ENCODE measurements around the gene YWHAH.

Gene YWHAH

DNA sequence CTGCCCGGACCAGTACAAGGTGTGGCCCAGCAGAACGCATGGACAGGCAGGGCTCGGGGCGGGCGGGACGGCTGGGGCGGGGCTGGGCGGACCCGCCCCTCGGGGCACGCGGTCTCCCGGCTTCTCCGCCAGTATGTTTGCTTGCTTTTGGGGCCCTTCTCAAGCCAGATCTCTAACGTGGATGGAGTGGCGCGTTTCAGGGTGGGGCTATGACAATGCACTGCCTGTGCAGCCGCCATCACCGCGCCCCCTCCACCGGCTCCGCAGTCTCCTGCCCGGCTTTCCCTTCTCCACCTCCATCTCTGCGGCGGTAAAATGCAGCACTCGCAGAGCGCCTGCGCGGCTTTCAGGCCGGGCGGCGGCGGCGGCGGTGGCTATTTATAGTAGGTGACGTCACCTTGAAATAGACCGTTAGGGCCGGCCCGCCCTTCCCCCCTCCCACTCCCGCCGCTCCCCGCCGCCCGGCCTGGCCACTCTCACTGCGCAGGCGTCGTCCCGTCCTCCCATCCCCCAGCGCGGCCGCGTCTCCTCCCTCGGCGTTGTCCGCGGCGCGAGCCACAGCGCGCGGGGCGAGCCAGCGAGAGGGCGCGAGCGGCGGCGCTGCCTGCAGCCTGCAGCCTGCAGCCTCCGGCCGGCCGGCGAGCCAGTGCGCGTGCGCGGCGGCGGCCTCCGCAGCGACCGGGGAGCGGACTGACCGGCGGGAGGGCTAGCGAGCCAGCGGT is at the start of gene YWHAH:
YWHAH (plus strand) TSS at position 558 of the 722 bp plus-strand sequence. CDS start 199 bp downstream, outside the sequence.
- peak; percentile 60 to 71 for DNase-seq (ENCODE audit: low read depth in 2 of 2)

DNA sequence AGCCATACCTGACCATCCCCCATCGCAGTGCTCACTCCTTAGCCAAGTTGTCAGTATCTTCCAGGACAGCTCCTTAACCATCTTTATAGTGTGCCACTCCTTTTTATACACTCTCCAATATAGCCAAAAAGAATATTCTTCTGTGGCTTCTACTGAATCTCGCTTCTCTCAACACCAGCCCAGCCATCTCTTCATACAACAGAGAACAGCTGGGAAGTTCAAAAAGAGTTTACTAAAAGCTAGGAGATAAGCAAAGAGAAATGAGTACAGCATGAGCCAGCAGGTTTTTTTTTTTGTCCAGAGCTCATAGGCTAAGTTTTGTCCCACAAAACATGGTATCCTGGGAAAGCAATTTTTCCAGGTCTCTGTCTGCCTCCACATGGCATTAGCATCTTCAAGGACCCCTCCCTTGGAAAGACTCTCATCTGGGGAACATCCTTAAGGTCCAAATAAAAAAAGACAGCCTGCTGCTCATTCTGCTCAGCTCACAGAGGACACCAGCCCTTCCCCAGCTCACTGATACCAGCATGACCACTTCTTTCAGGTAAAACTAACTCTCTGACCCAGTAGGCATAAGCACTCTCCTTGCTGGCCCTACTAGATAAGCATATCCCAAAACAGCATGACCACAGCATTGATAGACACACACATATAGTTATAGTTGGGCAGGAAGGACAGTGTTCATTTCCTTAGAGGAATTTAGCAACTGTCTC is 48.8 kb upstream of the YWHAH start:
- no peak for DNase-seq (ENCODE audit: low read depth in 2 of 2)

DNA sequence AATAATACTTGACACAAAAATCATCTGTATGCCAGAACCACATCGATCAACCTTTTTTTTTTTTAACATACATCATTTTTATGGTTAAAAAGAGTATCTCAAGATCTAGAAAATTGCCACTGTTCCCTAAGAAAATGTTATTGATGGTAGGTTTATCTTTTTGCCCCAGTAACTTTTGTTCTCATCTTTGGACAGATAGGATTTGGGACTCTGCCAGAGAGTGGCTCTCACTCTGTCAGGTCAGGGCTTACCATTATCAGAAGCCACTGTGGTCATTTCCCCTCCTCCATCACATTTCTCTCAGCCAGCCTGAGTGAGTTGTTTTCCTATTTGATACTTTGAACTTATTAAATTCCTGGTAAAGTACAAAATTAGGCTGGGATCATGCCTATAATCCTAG is 47.9 kb upstream of the YWHAH start:
- DNase-seq (ENCODE audit: low read depth in 2 of 2), result no peak

DNA sequence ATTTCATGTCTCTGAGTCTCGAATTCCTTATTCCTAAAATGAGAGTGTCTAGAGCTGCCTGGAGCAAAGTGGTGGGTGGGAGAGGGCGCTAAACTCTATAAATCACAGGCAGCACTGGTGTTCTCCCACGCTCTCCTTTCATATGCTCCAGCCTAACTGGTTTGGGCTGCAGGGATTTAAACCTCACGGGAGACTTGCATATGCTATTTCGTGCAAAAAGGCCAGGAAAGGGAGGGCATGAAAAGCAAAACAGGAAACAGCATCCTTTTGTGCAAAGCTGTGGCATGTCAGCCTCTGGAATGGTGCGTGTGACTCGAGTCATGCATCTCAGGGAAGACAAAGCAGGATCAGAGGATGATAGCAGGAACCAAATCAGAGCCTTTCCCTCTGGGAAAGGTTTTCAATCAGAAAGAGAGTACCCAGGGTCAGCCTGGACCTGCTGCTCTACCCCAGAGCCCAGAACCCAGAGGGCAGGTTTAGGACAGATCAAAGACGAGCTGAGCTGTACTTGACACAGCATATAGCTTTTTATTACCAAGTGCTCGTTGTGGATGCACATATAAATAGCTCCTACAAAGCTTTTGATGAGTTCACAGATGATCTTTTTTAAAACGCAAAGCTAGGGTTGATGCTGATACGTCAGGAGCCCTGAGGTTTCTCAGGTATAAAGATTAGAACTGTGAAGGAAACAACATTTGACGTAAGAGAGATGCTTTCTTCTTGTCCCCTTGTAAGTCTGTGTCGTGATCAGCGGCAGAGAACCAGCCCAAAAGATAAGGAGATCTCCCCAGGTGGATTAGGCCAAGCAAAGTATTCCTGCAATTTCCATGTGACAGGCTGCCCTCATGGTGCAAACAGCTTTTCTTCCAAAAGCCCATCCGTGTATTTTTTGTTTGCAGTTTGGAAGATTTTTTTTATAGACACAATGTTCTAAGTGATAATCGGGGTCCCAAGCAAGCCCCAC is 46.2 kb upstream of the YWHAH start:
- no peak for DNase-seq (ENCODE audit: low read depth in 2 of 2)

DNA sequence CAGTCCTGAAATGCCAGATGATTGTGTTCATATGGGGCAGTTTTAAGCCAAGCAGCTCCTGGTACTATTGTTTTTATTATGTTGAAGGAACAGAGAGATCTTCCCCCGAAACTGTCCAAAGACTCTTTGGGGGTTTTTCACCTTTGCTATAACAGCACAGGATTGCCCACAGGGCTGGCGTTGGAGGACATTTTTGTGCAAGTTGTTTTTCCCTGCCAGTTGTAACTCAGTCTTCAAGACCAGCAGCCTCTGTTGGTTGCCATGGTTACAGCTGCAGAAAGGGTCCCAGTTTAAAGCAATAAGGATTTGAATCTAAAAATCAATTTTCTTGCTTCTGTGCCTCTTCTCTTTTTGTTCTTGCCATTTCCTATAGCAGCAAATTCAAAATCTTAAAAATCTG is 45.4 kb upstream of the YWHAH start:
- DNase-seq (ENCODE audit: low read depth in 2 of 2), result no peak

DNA sequence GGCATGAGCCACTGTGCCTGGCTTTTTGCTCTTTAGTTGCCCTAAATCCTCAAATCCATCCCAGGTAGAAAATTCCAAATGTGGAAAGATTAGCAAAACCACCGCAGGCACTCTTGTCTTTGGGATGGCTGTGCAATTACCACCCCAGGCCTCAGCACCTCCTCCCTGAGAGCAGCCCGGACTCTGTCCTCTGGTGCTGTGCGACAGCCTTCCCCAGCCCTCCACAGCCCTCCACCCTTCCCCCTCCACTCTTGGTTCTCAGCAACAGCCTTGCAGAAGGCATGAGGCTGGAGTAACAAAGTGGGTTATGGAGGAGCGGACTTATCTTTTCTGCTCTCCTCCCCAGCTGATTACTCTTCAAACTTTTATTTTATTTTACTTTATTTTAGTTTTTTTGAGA is 44.7 kb upstream of the YWHAH start:
- DNase-seq (ENCODE audit: low read depth in 2 of 2), result no peak

DNA sequence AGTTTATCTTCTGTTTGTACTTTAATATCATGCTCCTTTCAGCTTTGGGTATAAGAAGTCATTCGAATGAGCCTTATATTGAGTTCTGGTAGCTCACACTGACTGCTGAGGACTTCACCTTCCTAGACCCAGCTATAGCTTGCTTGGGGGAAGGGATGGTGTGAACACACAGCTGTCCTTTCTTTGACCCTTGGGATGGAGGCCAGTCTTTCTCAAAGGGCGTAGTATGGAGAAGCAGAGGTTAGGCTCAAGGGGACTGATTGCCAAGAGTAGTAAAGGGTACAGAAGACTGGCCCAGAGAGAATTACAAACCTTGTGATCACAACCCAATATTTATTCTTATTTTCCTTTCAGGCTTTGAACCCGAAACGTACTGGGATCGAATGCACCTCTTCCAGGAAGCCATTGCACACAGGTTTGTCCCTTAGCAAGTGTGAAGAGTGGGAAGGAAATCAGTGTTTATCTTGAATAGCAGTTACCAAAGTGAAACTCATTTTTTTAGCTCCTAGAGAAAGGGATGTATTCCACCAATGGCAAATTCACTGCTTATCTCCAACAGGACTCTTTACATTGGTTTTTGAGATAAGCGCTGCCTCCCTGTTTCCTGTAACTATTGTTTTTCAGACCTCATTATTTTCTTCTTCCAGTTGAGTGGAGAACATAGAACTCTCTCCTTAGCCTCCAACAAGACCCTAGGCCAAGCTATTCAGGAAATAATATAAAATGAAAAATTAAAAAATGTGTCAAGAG is 42.8 kb upstream of the YWHAH start:
- DNase-seq (ENCODE audit: low read depth in 2 of 2), result no peak

DNA sequence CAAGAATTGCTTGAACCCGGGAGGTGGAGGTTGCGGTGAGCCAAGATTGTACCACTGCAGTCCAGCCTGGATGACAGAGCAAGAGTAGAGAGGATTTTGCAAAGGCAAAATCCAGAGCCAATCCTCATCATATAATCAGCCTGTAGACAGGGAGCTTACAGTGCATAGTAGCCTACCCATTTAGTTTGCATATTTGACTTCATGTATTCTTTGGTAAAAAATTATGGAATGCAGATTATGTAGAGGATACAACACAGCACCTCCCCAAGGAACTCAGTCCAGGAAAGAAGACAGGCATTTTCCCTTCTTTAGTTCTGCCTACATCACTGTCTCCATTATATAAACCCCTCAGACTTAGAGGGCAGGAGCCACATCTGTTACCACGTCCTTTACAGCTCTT is 39.7 kb upstream of the YWHAH start:
- no peak for DNase-seq (ENCODE audit: low read depth in 2 of 2)

DNA sequence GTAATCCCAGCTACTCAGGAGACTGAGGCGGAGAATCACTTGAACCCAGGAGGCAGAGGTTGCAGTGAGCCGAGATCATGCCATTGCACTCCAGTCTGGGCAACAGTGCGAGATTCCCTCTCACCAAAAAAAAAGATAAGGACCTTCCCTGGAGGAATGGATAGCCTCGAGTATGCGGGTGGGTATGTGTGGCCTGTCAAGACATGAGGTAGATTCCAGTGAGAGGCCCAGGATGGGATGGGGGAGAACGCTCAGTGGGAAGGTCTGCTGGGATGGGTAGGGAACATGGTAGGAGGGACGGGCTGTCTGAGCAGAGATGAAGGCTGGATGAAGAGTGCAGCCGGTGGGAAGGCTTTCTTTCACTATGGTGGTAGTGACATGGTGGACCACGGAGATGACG is 39.0 kb upstream of the YWHAH start:
- no peak for DNase-seq (ENCODE audit: low read depth in 2 of 2)

DNA sequence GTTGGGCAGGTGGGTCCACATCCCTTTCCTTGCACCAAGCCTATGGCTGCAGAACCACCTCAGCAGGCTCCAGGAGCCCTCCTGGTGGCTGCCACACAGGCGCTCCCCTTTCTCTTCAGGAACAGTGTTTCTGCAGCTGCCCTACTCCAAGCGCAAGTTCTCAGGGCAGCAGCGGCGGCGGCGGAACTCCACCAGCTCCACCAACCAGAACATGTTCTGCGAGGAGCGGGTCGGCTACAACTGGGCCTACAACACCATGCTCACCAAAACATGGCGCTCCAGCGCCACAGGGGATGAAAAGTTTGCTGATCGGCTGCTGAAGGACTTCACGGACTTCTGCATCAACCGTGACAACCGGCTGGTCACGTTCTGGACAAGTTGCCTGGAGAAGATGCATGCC is 38.2 kb upstream of the YWHAH start:
- DNase-seq (ENCODE audit: low read depth in 2 of 2), result no peak

DNA sequence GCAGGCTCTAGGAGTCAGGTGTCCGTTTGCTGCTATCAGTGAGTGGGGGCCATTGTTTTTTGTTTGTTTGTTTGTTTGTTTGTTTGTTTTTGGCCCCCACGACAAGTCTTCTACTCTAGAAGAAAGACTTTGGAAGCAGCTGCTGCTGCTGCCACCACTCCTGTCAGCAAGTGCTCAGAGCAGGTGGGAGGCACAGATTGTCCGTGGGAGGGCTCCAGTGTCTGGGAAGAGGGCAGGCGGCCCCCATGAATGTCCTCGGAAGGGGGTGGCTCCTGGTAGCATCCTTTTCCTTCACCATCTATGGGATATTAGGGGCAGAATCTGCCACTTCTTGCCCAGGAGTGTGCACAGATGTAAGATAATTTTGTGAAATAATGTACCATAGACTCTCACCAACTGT is 37.8 kb upstream of the YWHAH start:
- no peak for DNase-seq (ENCODE audit: low read depth in 2 of 2)

DNA sequence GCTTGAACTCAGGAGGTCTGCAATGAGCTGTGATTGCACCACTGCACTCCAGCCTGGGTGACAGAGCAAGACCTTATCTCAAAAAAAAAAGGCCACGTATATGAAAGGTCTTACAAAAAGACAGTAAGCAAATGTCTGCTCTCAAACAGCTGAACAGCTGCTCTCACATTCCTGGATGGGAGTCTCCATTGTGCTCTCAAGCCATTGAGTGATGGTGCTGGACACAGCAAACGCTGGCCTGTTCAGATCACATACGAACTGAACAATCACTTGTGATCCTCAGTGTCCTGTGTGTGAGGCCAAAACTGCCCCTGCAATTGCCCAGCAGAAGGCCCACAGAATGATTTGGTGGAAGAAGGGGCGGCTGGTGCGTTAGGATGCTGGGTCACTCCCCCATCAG is 34.4 kb upstream of the YWHAH start:
- DNase-seq (ENCODE audit: low read depth in 2 of 2), result no peak

DNA sequence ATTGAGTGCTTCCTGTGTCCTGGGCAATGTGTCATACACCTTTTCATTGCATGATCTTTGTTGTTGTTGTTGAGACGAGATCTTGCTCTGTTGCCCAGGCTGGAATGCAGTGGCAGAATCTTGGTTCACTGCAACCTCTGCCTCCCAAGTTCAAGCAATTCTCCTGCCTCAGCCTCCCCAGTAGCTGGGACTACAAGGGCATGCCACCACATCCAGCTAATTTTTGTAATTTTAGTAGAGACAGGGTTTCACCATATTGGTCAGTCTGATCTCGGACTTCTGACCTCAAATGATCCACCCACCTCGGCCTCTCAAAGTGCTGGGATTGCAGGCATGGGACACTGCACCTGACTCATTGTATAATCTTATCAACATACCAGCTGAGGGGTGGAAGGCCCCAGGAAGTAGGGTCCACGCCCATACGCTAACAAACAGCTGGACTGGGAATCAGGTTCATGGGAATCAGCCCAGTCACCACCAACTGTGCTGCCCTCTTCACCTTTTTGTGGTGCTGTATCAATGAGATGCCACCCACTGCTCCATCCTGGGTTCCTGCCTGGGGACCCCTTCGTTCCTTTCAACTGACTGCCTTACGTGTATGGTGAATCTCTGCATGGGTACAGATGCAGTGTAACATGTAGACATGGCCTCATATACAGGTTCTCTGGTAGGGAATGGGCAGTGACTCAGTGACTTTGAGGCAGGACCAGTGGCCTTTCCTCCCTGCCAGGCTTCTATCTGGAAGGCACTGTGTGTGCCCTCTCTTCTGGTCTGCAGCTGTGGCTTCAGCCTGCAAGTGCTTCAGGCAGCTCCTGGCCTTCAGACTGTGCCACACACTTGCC is 32.5 kb upstream of the YWHAH start:
- no peak for DNase-seq (ENCODE audit: low read depth in 2 of 2)

DNA sequence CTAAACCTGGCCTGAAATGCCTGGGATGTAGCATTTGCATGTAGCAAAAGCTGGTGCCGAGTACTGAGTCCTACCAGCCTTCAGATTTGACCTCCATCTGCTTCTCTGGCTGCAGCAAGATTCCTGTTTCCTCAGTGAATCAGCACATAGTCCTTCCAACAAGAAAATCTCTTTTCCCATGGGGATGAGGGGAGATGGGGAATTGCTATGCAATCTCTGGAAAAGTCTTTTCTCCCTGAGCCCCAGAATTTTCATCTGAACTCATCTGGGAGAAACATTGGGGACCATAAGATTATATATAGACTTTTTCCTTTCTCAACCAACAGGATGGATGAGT is 32.0 kb upstream of the YWHAH start:
- DNase-seq (ENCODE audit: low read depth in 2 of 2), result no peak

DNA sequence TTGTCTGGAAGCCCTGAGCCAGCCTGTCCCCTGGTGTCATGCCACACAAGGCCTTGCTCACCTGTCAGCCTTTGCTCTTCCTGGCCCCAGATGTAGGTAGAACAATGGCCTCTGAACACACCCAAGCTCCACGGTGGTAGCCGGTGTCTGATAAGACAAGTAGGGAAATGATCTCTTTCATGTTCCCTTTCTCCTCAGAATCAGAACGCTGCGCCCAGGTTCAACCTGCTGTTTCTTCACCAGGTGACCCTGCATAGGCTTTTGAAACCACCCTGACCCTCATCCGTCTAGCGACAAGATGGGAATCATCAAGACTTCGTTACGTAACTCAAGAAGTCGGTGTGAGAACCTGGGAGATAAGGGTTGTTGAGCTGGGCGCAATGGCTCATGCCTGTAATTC is 28.7 kb upstream of the YWHAH start:
- no peak for DNase-seq (ENCODE audit: low read depth in 2 of 2)

DNA sequence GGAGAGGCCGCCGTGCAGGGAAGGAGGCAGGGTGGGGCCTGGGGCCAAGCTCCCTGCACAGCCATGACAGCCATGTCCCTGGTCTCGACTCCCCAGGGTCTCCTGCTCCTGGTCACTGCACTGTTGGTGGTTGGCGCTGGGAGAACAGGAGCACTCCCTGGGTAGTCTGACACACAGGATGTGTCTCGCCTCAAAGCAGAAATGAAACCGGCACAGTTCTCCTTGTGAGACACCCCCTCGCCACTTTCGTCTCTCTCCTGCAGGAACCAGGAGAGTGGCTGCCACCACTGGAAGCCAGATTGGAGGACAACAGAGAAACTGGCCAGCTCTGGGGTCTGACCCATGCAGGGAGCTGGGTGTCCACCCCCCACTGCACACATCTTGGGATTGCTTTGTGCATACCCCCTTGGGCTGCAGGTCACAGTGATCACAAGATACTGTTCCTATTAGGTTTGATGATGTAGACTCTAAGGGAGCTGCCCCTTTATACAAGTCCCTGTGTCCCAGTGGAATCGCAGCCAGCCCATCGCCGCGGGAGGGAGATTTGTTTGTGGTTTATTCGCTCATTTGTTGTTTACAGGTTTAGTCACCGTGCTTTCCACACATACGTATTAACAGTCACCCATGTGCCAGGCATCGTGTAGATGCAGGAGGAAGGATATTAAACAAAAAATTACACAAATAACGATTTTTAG is 27.0 kb upstream of the YWHAH start:
- DNase-seq (ENCODE audit: low read depth in 2 of 2), result no peak

DNA sequence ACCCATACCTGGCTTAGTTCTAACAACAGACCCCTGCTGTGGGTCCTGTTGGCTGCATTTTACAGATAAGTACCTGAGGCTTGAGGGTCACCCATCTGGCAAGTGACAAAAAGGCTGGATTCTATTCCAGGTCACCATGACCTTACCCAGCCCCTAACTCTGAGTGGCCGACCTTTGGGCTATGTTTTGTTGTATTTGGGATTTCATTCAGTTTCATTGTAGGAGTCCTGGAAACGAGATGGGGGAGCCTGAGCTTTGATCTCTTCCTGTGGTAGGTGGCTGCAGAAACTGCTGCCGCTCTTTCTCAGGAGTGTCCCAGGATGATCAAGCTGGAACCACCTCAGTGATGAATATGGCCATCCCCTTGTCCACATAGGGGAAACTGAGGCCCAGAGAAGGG is 24.6 kb upstream of the YWHAH start:
- no peak for DNase-seq (ENCODE audit: low read depth in 2 of 2)

DNA sequence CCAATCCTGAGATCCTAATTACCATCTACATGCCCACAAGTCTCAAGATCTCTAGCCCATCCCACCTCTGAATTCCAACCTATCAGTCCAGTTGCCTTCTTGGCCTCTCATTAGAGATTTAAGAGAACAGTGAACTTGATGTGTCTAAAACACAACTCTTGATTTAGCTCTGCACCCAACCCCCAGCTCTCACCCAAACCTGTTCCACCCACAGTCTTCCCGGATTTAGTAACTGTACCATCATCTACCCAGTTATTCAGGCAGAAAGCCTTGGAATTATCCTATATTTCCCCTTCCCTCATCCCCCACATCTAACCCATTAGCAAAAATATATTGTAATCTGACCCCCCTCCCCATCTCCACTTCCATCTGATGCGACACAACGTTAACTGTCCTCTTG is 24.0 kb upstream of the YWHAH start:
- no peak for DNase-seq (ENCODE audit: low read depth in 2 of 2)

DNA sequence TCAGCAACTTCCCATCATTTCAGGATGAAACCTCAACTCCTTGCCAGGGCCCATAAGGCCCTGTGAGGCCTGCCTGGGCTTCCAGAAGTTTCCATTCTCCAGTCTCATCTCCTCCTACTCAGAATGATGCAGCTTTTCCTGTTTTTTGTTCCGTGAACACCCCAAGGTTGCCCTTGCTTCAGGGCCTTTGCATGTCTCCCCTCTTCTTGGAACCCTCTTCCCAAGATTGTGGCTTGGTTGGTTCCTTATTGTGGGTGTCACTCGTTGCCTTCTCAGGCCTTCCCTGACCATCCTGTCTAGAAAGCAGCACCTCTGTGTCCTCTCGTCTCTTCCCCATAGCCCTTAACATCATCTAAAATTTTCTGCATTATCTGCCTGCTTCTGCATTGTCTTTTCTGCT is 23.2 kb upstream of the YWHAH start:
- DNase-seq (ENCODE audit: low read depth in 2 of 2), result no peak

DNA sequence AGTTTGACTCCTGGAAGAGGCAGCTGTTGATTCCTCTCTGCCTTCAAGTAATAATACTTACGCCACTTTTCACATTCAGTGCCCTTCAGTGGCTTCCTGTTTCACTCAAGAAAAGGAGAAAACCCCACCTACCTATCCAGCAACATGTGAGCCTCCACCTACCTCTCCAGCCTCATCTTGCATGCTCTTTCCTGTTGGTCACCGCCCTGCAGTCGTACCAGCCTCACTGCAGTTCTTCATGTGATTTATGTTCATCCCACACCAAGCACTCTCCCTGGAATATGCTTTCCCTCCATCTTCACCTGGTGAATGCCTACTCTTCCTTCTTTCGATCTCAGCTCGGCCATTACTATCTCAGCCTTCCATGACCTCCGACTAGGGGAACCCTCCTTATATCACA is 21.8 kb upstream of the YWHAH start:
- no peak for DNase-seq (ENCODE audit: low read depth in 2 of 2)

Data from stimulated activated CD4-positive, alpha-beta T cell treated with anti-CD3 and anti-CD28 coated beads, Interleukin-1b, Interleukin-23, amount 100 ng/mL, for 1 hour (primary cell).